Measurements from ENCODE around the gene MTA2.
A peak's percentile ranks its signal among the peaks of the same experiment; 100 is the strongest.

The MTA2 gene

DNA sequence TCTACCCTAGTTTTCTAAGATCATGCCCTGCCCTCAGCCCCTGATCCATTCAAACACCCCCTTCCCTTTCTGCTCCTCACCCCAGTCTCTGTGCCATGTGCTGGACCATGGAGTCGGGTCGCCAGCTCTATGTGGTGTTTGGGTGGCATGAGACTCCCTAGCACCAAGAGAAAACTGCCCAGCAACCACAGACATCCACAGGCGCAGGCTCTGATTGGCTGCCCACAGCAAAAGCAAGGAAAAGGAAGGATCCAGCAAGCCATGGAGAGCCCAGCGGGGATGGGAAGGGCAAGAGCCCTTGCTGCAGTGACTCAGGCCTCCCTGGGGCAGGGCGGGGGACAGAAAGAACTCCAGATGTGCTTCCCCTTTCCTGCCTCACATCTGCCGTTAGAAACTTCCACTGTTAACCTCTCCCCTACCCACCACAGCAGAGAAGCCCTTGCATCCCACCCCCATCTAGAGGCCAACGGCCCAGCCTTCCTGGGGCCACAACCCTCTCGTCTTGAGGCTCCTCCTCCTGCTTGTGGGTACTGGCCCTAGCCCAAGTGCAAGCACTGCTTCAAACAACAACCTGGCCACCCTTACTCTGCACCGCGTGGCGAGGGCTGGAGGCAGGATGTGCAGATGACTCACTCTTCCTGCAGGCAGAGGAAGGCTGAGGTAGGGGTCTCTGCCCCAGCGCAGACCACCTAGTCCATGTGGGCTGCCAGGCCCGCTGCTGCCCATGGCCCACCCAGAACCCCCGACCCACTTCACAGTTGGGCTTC is 45.4 kb downstream of the MTA2 start:
- WGBS (ENCODE audit: insufficient coverage), result 0% methylated on average over 9 of the region's 14 CpGs
- peak overlapping the region; percentile 96 to 97 for H3K27ac ChIP-seq (ENCODE audit: insufficient read depth in 1 of 2, low read depth in 1 of 2, low read length in 2 of 2, poor library complexity in 1 of 2, severe bottlenecking in 2 of 2)
- peaks cover 23 to 93% (median 89%) of the 10 kb centered on the region in 4 experiments for H3K4me1 ChIP-seq (ENCODE audit: control extremely low read depth in 1 of 4, control insufficient read depth in 4 of 4, insufficient read depth in 4 of 4, low read length in 3 of 4)
- H3K36me3 ChIP-seq (ENCODE audit: control insufficient read depth in 4 of 4, insufficient read depth in 4 of 4, low read length in 3 of 4), result peaks cover 7 to 28% (median 20%) of the 10 kb centered on the region in 4 experiments
- ChIA-PET POLR2A (interaction anchor here (0.9 to 2.3 kb wide), 7 partner anchors 9 to 325 kb away, joined by 3 to 10 read pairs (median 4); partner anchors contain the start of genes AHNAK, C11orf98, CSKMT and TUT1), CTCF (interaction anchor here (0.9 to 19.4 kb wide), 8 partner anchors 9 to 164 kb away, joined by 3 to 283 read pairs (median 8); partner anchors contain the start of genes AHNAK and TUT1)
- no peaks in the 10 kb centered on the region for H3K9me3 ChIP-seq (ENCODE audit: control extremely low read depth in 1 of 5, control insufficient read depth in 4 of 5, insufficient read depth in 2 of 5, low read depth in 1 of 5, low read length in 4 of 5)
- no peaks in the 10 kb centered on the region for H3K27me3 ChIP-seq (replicated peaks in 2 of 5; ENCODE audit: control insufficient read depth in 4 of 5, insufficient read depth in 5 of 5, low read length in 4 of 5)
- H3K4me3 ChIP-seq (ENCODE audit: control insufficient read depth in 1 of 7, extremely low read depth in 1 of 7, insufficient read depth in 4 of 7, low read depth in 2 of 7, low read length in 6 of 7), result peak overlapping the region in 6 of 7 experiments; percentile 4 to 70 (median 52)
- DNase-seq, result peak; percentile 93 to 99 (median 98)

DNA sequence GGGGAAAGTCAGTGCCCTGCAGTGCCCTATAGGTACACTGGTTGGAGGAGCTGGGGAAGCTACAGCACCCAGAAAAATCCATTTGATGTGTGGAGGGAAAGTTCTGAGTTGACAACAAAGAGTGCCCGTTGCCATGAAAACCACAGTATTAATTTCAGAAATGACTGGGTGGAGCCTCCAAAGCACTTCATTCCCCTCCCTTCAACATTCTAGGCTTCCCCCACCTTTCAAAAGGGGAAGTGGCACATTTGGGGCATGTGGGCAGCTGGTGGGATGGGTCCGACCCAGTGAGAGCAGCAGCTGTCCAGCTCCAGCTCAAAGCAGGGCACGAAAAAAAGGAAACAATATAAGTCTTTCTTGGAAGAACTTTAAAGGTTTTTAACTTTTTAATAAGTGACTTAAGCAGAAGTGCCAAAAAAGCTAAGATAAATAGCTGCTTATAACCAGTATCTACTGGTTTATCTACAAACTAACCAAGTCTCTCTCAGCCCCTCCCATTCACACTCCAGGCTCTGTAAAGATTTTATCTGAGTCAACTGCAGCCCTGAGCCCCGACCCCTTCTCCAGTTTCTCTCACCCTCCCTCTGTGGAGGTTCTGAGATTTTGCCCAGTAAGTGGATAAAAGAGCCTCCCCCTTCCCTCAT is 46.1 kb downstream of the MTA2 start:
- POLR2A ChIA-PET, result interaction anchor here (1.2 to 2.3 kb wide), 3 partner anchors 9 to 109 kb away, joined by 4 to 10 read pairs (median 4); partner anchors contain the start of genes AHNAK, C11orf98 and CSKMT
- Histone ChIP-seq H3K27ac (ENCODE audit: insufficient read depth in 1 of 2, low read depth in 1 of 2, low read length in 2 of 2, poor library complexity in 1 of 2, severe bottlenecking in 2 of 2) (peak overlapping the region; percentile 96 to 97), H3K27me3 (replicated peaks in 2 of 5; ENCODE audit: control insufficient read depth in 4 of 5, insufficient read depth in 5 of 5, low read length in 4 of 5) (no peaks in the 10 kb centered on the region), H3K9me3 (ENCODE audit: control extremely low read depth in 1 of 5, control insufficient read depth in 4 of 5, insufficient read depth in 2 of 5, low read depth in 1 of 5, low read length in 4 of 5) (no peaks in the 10 kb centered on the region), H3K4me1 (ENCODE audit: control extremely low read depth in 1 of 4, control insufficient read depth in 4 of 4, insufficient read depth in 4 of 4, low read length in 3 of 4) (peaks cover 19 to 94% (median 92%) of the 10 kb centered on the region in 4 experiments), H3K36me3 (ENCODE audit: control insufficient read depth in 4 of 4, insufficient read depth in 4 of 4, low read length in 3 of 4) (peaks cover 7 to 24% (median 17%) of the 10 kb centered on the region in 4 experiments), H3K4me3 (ENCODE audit: control insufficient read depth in 1 of 7, extremely low read depth in 1 of 7, insufficient read depth in 4 of 7, low read depth in 2 of 7, low read length in 6 of 7) (peak overlapping the region in 5 of 7 experiments; percentile 37 to 70 (median 53))
- CTCF ChIA-PET, result interaction anchor here (0.7 to 19.4 kb wide), 6 partner anchors 9 to 160 kb away, joined by 3 to 283 read pairs (median 8); partner anchors contain the start of gene AHNAK
- DNase-seq, result peak; percentile 91 to 97 (median 96)
- WGBS (ENCODE audit: insufficient coverage), result 0% methylated on average over 3 of the region's 4 CpGs

DNA sequence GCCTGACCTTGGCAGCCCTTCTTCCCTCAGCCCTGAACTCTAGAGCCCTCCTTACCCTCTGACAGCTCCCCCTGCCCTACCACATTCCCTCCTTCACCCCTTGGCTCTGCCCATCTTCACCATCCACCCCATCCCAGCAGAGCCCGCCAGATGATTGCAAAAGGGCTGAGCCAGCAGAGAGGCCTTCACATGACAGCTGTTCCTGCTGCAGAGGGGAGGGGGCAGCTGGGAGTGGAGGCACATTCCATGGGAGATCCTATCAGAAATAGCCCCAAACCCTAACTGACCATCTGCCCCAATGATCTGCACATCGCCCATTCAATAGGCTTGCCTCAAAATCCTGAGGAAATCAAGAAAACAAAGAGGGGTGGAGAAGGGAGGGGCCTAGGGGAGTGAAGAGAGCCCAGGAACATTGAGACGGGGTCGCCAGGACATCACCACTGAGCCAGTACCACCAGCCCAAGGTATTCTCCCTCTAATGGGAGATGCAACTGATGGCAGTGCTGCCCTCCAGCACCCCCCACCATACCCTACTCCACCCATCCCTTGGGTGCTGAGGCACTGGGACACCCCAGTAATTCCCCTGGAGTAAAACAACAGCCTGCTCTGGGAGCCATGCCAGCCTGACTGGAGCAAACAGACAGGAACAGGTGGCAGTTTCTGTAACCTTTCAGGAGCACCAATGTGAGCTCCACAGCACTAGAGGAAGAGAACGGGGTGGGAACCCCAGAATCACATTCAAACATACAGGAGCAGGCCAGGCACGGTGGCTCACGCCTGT is 47.1 kb downstream of the MTA2 start:
- H3K36me3 ChIP-seq (ENCODE audit: control insufficient read depth in 4 of 4, insufficient read depth in 4 of 4, low read length in 3 of 4), result peaks cover 5 to 14% (median 9%) of the 10 kb centered on the region in 4 experiments
- H3K4me1 ChIP-seq (ENCODE audit: control extremely low read depth in 1 of 4, control insufficient read depth in 4 of 4, insufficient read depth in 4 of 4, low read length in 3 of 4), result peaks cover 19 to 97% (median 86%) of the 10 kb centered on the region in 4 experiments
- H3K4me3 ChIP-seq (ENCODE audit: control insufficient read depth in 1 of 7, extremely low read depth in 1 of 7, insufficient read depth in 4 of 7, low read depth in 2 of 7, low read length in 6 of 7), result peak overlapping the region in 3 of 7 experiments; percentile 8 to 69 (median 66)
- DNase-seq, result no peak
- peak overlapping the region; percentile 96 to 97 for H3K27ac ChIP-seq (ENCODE audit: insufficient read depth in 1 of 2, low read depth in 1 of 2, low read length in 2 of 2, poor library complexity in 1 of 2, severe bottlenecking in 2 of 2)
- ChIA-PET CTCF (interaction anchor here (0.7 to 19.4 kb wide), 8 partner anchors 10 to 160 kb away, joined by 3 to 283 read pairs (median 4); partner anchors contain the start of gene AHNAK), POLR2A (interaction anchor here (1.2 to 2.3 kb wide), 3 partner anchors 8 to 110 kb away, joined by 4 to 10 read pairs (median 4); partner anchors contain the start of genes AHNAK, C11orf98 and CSKMT)
- no peaks in the 10 kb centered on the region for H3K9me3 ChIP-seq (ENCODE audit: control extremely low read depth in 1 of 5, control insufficient read depth in 4 of 5, insufficient read depth in 2 of 5, low read depth in 1 of 5, low read length in 4 of 5)
- no peaks in the 10 kb centered on the region for H3K27me3 ChIP-seq (replicated peaks in 2 of 5; ENCODE audit: control insufficient read depth in 4 of 5, insufficient read depth in 5 of 5, low read length in 4 of 5)
- WGBS (ENCODE audit: insufficient coverage), result 92% methylated on average over 3 of the region's 7 CpGs

DNA sequence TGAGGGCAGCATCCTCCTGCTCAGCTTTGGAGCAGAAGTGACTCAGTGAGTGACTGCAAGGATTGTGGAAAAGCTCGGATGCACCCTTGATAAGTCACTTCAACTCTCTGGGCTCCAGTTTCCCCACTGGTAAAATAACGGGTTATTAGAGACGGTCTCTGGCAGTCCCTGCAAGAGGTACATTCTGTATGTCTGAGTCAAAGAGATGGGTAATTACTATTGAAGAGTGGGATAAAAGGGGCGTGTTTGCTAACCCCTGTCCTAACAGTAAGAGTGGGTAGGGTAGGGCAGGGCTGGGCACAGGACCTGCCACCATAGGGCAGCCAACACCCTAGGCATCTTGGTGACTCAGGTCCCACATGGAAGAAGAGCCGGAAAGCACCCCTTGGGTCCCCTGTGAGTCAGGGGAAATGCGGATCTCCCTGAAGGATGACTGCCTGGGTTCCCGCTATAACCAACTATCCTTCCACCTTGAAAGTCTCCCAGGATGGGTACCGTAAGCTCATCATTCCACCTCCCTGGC is 47.8 kb downstream of the MTA2 start:
- H3K36me3 ChIP-seq (ENCODE audit: control insufficient read depth in 4 of 4, insufficient read depth in 4 of 4, low read length in 3 of 4), result peaks cover 0 to 7% (median 3%) of the 10 kb centered on the region in 4 experiments

DNA sequence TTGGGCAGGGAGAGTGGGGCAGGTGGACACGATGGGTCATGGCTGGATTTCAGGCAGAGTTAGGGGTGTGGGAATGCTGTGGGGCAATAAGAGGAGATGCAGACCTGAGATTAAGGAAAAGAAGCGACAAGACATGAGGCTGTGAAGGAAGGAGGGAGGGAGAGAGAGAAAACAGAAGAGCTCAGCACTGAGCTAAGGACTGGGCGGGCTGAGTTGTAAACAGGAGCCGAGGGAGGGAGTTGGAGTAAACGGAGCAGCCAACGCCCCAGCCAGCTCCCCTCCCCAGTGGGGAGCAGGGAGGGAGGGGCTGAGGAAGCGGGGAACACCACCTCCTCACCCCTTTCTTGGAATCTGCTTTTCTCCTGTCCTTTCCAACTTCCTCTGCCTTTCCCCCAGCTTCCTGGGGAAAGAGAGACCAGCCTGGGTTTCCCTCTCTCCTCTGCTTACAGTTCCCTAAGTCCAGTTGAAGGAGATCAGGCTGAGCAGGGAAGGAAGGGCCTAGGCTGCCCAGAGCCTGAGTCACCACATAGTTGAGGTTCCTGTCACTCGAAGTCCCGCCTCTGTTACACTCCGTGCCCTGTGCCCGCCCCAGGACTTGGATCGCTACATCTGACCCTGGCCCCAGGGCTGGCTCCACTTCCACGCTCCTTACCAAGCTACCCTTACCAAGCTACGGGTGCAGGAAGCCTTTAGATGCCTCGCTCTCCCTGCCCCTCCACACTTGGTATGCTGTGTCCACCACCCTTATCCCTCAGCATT is 48.4 kb downstream of the MTA2 start:
- peak; percentile 72 to 87 (median 86) for DNase-seq
- H3K4me3 ChIP-seq (ENCODE audit: control insufficient read depth in 1 of 7, extremely low read depth in 1 of 7, insufficient read depth in 4 of 7, low read depth in 2 of 7, low read length in 6 of 7), result peak overlapping the region in 5 of 7 experiments; percentile 11 to 69 (median 44)
- peaks cover 0 to 1% (median under 1%) of the 10 kb centered on the region in 4 experiments for H3K36me3 ChIP-seq (ENCODE audit: control insufficient read depth in 4 of 4, insufficient read depth in 4 of 4, low read length in 3 of 4)
- 0% methylated on average over 8 of the region's 15 CpGs for WGBS (ENCODE audit: insufficient coverage)
- no peaks in the 10 kb centered on the region for H3K9me3 ChIP-seq (ENCODE audit: control extremely low read depth in 1 of 5, control insufficient read depth in 4 of 5, insufficient read depth in 2 of 5, low read depth in 1 of 5, low read length in 4 of 5)
- H3K27me3 ChIP-seq (replicated peaks in 2 of 5; ENCODE audit: control insufficient read depth in 4 of 5, insufficient read depth in 5 of 5, low read length in 4 of 5), result peaks cover 0 to 3% (median 0%) of the 10 kb centered on the region in 5 experiments
- H3K4me1 ChIP-seq (ENCODE audit: control extremely low read depth in 1 of 4, control insufficient read depth in 4 of 4, insufficient read depth in 4 of 4, low read length in 3 of 4), result peaks cover 19 to 90% (median 76%) of the 10 kb centered on the region in 4 experiments
- CTCF ChIA-PET, result interaction anchor here (0.7 to 19.4 kb wide), 10 partner anchors 10 to 189 kb away, joined by 3 to 283 read pairs (median 4); partner anchors contain the start of genes AHNAK and EEF1G
- H3K27ac ChIP-seq (ENCODE audit: insufficient read depth in 1 of 2, low read depth in 1 of 2, low read length in 2 of 2, poor library complexity in 1 of 2, severe bottlenecking in 2 of 2), result peak overlapping the region; percentile 96 to 97
- POLR2A ChIA-PET, result interaction anchor here (1.0 kb wide), 1 partner anchor 288 kb away, joined by 3 read pairs; no protein-coding TSS in a partner anchor

More for the DNA sequence above, 47.8 kb downstream of the MTA2 start:
- ChIA-PET CTCF (interaction anchor here (1.1 to 19.4 kb wide), 6 partner anchors 12 to 159 kb away, joined by 3 to 283 read pairs (median 4); partner anchors contain the start of gene AHNAK), POLR2A (interaction anchor here (2.3 kb wide), 1 partner anchor 9 kb away, joined by 10 read pairs; no protein-coding TSS in a partner anchor)
- Histone ChIP-seq H3K27me3 (replicated peaks in 2 of 5; ENCODE audit: control insufficient read depth in 4 of 5, insufficient read depth in 5 of 5, low read length in 4 of 5) (peaks cover 0 to under 1% (median 0%) of the 10 kb centered on the region in 5 experiments), H3K27ac (ENCODE audit: insufficient read depth in 1 of 2, low read depth in 1 of 2, low read length in 2 of 2, poor library complexity in 1 of 2, severe bottlenecking in 2 of 2) (peak overlapping the region; percentile 96 to 97), H3K4me3 (ENCODE audit: control insufficient read depth in 1 of 7, extremely low read depth in 1 of 7, insufficient read depth in 4 of 7, low read depth in 2 of 7, low read length in 6 of 7) (peak overlapping the region in 2 of 7 experiments; percentile 66 to 69), H3K4me1 (ENCODE audit: control extremely low read depth in 1 of 4, control insufficient read depth in 4 of 4, insufficient read depth in 4 of 4, low read length in 3 of 4) (peaks cover 19 to 93% (median 82%) of the 10 kb centered on the region in 4 experiments), H3K9me3 (ENCODE audit: control extremely low read depth in 1 of 5, control insufficient read depth in 4 of 5, insufficient read depth in 2 of 5, low read depth in 1 of 5, low read length in 4 of 5) (no peaks in the 10 kb centered on the region)
- WGBS (ENCODE audit: insufficient coverage), result 97% methylated on average over 4 of the region's 8 CpGs
- DNase-seq, result peak in 2 of 3 donors; percentile 19 to 30

Data from common myeloid progenitor, CD34-positive (primary cell).